HG02981 (cell line): Measurements from ENCODE around the gene BACH1.
"Not testable (repeated sequence)": the region's sequence is repeated elsewhere in the genome, so short reads cannot be mapped to it uniquely, and the experiment has no call there.

ENCODE experiments used
- ATAC-seq: cut with Tn5 transposase; IDR thresholded peaks from one replicate; pipeline ENCODE4 v1.9.1; 2021; ENCODE audit warnings: mild to moderate bottlenecking, moderate library complexity; ENCODE audit not compliant: unreplicated experiment

BACH1 gene

GRCh38 chr21:29298348-29299045 lies at the start of gene BACH1:
Gene BACH1 (plus strand): TSS chr21:29298922. CDS start chr21:29321281, 22,359 bp downstream.
- ATAC-seq = peak; percentile 45

GRCh38 chr21:29249289-29249688 lies 49.4 kb upstream of the BACH1 start:
- not testable (repeated sequence) for ATAC-seq

- no peak for ATAC-seq
Measured at GRCh38 chr21:29250636-29251035, 48.1 kb upstream of the BACH1 start.

GRCh38 chr21:29253861-29254260 lies 44.9 kb upstream of the BACH1 start:
- ATAC-seq = not testable (repeated sequence)

GRCh38 chr21:29254550-29254949 lies 44.2 kb upstream of the BACH1 start:
- no peak for ATAC-seq

- ATAC-seq = no peak
Measured at GRCh38 chr21:29256126-29256910, 42.4 kb upstream of the BACH1 start.

- ATAC-seq = no peak
Measured at GRCh38 chr21:29257701-29258100, 41.0 kb upstream of the BACH1 start.

GRCh38 chr21:29258626-29259338 lies 39.9 kb upstream of the BACH1 start:
- no peak for ATAC-seq

- ATAC-seq = no peak
Measured at GRCh38 chr21:29260461-29260860, 38.3 kb upstream of the BACH1 start.

- no peak for ATAC-seq
Measured at GRCh38 chr21:29261555-29262540, 36.9 kb upstream of the BACH1 start.

- no peak for ATAC-seq
Measured at GRCh38 chr21:29264721-29265120, 34.0 kb upstream of the BACH1 start.

- ATAC-seq = peak; percentile 53
Measured at GRCh38 chr21:29265690-29266479, 32.8 kb upstream of the BACH1 start.

- no peak for ATAC-seq
Measured at GRCh38 chr21:29267666-29268065, 31.1 kb upstream of the BACH1 start.

- no peak for ATAC-seq
Measured at GRCh38 chr21:29271927-29272333, 26.8 kb upstream of the BACH1 start.

GRCh38 chr21:29277442-29277841 lies 21.3 kb upstream of the BACH1 start:
- no peak for ATAC-seq

GRCh38 chr21:29279558-29279957 lies 19.2 kb upstream of the BACH1 start:
- no peak for ATAC-seq

- ATAC-seq = not testable (repeated sequence)
Measured at GRCh38 chr21:29281801-29282200, 16.9 kb upstream of the BACH1 start.

GRCh38 chr21:29287383-29287782 lies 11.3 kb upstream of the BACH1 start:
- ATAC-seq = no peak

GRCh38 chr21:29288239-29288638 lies 10.5 kb upstream of the BACH1 start:
- ATAC-seq = no peak

GRCh38 chr21:29289317-29289716 lies 9.4 kb upstream of the BACH1 start:
- no peak for ATAC-seq
